ENCODE measurements around the gene BSPRY.

DNA sequence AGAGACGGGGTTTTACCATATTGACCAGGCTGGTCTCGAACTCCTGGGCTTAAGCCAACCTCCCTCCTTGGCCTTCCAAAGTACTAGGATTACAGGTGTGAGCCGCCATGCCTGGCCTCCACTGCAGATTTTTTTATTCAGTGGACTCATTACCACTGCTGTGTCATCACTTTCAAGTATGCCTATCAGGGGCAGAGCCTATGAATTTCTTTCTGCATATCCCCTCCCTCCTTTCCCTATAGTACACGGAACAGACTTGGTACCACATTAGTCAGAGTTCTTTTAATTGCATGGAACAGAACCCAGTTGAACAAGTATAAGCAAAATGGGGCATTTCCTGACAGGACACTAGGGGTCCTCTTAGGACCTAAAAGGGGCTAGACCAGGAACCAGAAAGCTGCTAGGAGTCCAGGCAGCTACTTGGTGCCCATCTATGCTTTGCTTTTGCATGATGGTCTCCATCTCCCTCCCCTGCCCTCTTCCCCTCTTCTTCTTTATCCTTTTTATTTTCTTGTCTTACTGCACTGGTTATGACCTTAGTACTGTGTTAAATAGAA is 5.8 kb downstream of the BSPRY start:
- TF ChIP-seq, protein P1, sequence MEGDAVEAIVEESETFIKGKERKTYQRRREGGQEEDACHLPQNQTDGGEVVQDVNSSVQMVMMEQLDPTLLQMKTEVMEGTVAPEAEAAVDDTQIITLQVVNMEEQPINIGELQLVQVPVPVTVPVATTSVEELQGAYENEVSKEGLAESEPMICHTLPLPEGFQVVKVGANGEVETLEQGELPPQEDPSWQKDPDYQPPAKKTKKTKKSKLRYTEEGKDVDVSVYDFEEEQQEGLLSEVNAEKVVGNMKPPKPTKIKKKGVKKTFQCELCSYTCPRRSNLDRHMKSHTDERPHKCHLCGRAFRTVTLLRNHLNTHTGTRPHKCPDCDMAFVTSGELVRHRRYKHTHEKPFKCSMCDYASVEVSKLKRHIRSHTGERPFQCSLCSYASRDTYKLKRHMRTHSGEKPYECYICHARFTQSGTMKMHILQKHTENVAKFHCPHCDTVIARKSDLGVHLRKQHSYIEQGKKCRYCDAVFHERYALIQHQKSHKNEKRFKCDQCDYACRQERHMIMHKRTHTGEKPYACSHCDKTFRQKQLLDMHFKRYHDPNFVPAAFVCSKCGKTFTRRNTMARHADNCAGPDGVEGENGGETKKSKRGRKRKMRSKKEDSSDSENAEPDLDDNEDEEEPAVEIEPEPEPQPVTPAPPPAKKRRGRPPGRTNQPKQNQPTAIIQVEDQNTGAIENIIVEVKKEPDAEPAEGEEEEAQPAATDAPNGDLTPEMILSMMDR (IDR thresholded peaks at IDR 0.05): peak; percentile 36
- no peak for TF ChIP-seq EZH2 (IDR thresholded peaks at IDR 0.05)

Data from neural progenitor cell (in vitro differentiated cells).